ENCODE data around the gene FTH1.
"Not testable (repeated sequence)": the region's sequence is repeated elsewhere in the genome, so short reads cannot be mapped to it uniquely, and the experiment has no call there.

FTH1 gene

GRCh38 chr11:61963282-61964057 is 4.0 kb downstream of the FTH1 start:
- ATAC-seq (no peak), DNase-seq (no peak)

DNA sequence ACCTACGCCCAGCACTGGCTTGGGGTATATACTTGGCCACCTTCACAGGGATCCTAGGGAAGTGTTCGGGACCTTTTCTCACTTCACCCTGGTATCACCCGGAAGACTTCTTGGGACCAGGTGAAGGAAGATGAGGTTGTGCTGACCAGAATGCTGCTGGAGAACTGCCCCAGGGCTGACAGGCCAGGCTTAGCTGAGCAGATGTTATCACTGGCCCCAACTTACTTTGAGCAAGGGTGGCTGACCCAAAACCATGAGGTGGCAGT is 4.5 kb downstream of the FTH1 start:
- ATAC-seq, result no peak
- no peak for DNase-seq

DNA sequence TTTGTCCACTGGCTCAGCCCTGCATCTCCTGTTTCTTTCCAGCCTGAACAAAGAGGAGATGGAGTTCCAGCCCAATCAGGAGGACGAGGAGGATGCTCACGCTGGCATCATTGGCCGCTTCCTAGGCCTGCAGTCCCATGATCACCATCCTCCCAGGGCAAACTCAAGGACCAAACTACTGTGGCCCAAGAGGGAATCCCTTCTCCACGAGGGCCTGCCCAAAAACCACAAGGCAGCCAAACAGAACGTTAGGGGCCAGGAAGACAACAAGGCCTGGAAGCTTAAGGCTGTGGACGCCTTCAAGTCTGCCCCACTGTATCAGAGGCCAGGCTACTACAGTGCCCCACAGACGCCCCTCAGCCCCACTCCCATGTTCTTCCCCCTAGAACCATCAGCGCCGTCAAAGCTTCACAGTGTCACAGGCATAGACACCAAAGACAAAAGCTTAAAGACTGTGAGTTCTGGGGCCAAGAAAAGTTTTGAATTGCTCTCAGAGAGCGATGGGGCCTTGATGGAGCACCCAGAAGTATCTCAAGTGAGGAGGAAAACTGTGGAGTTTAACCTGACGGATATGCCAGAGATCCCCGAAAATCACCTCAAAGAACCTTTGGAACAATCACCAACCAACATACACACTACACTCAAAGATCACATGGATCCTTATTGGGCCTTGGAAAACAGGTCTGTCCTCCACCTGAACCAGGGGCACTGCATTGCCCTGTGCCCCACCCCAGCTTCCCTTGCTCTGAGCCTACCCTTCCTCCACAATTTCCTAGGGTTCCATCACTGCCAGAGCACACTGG is 5.0 kb downstream of the FTH1 start:
- DNase-seq (no peak), ATAC-seq (no peak)

DNA sequence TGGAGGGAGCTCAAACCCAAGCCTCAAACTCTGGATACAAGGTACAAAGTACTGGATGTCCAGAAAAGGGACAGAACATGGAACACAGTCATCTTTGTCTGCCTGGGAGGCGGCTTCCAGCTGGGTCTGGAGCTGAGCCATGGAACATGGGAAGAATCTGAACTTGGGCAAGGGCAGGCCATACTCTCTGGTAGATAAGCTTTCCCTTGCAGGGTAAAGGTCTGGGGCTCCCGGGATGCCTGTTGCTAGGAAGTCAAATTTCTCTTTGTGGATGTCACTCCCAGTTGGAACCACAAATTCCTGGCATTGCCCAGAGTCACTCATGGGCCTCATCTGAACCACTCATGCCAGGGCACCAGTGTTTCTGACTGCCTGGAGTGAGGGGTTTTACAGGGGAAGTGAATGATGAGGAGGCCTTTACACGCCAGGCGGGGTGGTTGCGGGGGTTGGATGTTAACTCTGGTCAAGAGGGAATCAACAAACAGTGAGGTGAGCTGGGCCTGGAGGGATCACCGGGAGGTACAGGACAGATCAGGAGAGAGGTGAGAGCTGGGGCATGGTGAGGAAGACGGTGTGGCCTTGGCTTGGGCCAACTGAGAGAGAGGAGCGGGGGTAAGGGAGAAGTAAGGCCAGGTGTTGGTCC is 5.7 kb downstream of the FTH1 start:
- DNase-seq, result no peak

GRCh38 chr11:61960532-61960931 is 6.9 kb downstream of the FTH1 start:
- DNase-seq (no peak), ATAC-seq (no peak)

More for the DNA sequence above, 5.7 kb downstream of the FTH1 start:
- no peak for ATAC-seq

- no peak for ATAC-seq
- DNase-seq, result no peak
Measured at GRCh38 chr11:61959678-61960077, 7.8 kb downstream of the FTH1 start.

DNA sequence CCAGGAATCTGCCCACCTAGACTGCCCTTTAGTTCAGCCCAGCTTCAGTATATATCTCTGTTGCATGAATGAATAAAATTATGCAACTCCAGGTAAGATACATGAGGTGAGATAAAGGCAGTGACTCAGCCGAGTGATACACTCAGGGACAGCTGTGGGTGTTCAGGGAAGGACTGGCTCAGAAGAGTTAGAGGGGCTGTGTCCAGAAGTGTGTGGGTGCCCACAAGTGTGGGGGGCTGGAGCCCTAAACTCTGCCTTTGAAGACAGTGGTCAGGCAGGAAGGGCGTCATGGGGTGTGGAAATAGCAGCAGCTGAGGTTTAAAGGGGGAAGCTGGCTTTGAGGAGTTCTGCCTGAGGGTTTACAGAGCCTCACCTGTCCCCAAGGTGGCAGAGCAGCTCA is 8.3 kb downstream of the FTH1 start:
- ATAC-seq (no peak), DNase-seq (no peak)

DNA sequence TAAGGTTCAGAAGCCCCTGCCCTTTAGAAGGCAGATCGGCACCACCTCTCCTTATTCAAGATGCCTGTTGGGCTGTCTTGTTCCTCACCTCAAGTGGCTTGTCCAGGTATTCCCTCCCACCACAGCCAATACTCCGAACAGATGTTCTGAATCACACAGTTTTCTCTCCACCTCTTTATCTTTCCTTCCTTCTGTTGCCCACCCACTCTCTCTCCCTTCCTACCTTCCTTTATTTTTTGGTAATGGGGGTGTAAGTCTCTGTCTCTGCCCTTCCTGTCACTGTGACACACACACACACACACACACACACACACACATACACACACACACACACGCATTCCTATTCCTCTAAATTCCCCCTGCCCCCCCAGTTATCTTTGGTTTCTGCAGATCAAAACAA is 8.8 kb downstream of the FTH1 start:
- no peak for ATAC-seq
- no peak for DNase-seq

DNA sequence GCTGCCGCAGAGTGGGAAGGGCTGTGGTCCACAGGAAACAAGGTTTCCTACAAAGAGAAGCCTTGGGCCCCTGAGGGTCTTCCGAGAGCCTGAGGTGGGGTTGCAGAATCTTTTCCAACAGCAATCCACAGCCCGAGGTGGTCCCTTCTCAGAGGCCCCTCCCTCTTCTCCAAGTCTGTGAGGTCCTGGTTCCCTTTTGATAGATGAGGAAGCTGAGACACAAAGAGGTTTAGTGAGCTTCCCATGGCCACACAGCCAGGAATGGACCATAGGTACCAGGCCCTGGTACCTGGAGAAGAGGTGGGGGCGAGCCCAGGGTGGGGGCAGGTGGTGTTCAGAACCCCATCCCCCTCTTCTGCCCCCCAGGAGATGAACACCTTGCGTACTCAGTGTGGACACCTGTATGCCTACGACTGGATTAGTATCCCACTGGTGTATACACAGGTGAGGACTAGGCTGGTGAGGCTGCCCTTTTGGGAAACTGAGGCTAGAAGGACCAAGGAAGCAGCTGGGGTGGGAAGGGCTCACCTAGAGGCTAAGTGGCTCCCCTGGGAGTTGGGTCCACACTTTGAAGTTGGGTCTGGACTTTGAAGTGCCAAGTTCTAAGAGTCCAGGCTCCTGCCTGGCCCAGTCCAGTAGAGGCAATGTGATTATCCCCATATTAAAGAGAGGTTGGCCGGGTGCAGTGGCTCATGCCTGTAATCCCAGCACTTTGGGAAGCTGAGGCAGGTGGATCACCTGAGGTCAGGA is 10.2 kb downstream of the FTH1 start:
- no peak for DNase-seq
- no peak for ATAC-seq

- DNase-seq, result no peak
- no peak for ATAC-seq
Measured at GRCh38 chr11:61956191-61957020, 11.0 kb downstream of the FTH1 start.

- no peak for DNase-seq
- ATAC-seq, result peak; percentile 11
Measured at GRCh38 chr11:61955422-61956135, 11.9 kb downstream of the FTH1 start.

DNA sequence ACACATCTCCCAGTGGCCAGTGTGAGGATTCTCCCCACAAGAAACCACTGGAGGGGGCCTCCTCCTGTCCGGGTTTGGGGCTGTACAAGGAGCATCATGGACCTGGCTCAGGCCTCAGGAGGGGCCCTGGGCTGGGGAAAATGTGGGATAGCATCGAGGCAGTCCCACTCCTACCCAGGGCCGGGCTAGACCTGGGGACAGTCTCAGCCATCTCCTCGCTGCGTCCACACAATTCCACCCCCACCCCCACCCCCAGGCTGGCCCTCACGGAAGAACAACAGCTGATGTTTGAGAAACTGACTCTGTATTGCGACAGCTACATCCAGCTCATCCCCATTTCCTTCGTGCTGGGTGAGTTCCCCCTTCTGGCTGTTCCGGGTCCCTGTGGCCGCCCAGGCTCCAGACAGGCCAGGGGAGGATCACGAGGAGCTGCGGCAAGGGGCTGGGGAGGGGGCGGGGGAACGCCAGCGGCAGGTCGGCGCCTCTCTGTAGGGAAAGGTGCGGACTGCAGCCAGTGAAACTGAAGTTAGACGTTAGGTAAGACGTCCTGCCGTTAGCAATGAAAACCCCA is 12.5 kb downstream of the FTH1 start:
- peak; percentile 13 for ATAC-seq

GRCh38 chr11:61954106-61954850 is 13.2 kb downstream of the FTH1 start:
- DNase-seq, result no peak

More for the DNA sequence above, 12.5 kb downstream of the FTH1 start:
- DNase-seq, result no peak

GRCh38 chr11:61953632-61954031 is 13.8 kb downstream of the FTH1 start:
- ATAC-seq, DNase-seq: not testable (repeated sequence)

More at GRCh38 chr11:61954106-61954850, 13.2 kb downstream of the FTH1 start:
- ATAC-seq, result no peak

DNA sequence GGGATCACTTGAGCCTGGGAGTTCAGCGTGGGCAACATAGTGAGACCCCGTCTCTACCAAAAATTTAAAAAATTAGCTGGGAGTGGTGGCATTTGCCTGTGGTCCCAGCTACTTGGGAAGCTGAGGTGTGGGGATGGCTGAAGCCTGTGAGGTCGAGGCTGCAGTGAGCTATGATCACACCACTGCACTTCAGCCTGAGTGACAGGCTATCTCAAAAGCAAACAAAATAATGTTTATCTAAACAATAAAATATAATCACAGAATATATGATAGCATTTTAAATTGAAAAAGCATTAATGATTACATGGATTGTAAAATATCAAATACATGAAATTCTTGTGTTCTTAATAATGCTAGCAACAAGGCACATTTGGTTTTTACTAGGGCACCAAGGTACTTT is 14.6 kb downstream of the FTH1 start:
- ATAC-seq (no peak), DNase-seq (no peak)

DNA sequence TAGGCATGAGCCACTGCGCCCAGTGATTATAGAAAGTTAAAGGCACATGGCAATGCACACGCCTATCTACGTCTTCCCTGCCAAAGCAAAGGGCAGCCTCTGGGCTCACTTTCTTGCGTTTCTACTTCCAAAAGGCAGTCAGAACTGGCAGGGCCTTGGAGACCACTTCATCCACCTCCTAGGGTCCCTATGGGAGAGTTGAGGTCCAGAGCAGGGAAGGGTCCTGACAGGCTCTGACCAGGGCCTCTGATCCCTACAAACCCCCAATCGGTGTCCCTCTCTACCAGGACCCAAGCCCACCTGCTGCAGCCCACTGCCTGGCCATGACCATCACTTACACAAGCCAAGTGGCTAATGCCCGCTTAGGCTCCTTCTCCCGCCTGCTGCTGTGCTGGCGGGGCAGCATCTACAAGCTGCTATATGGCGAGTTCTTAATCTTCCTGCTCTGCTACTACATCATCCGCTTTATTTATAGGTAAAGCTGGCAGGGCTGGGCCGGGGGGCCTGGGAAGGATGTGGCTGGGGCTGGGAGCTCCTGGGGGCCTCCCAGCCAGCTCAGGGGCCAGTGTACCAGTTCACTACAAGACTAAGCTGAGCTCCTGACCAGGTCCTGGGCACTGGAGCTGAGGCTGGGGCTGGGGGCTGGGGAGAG is 15.8 kb downstream of the FTH1 start:
- ATAC-seq (no peak), DNase-seq (no peak)

DNA sequence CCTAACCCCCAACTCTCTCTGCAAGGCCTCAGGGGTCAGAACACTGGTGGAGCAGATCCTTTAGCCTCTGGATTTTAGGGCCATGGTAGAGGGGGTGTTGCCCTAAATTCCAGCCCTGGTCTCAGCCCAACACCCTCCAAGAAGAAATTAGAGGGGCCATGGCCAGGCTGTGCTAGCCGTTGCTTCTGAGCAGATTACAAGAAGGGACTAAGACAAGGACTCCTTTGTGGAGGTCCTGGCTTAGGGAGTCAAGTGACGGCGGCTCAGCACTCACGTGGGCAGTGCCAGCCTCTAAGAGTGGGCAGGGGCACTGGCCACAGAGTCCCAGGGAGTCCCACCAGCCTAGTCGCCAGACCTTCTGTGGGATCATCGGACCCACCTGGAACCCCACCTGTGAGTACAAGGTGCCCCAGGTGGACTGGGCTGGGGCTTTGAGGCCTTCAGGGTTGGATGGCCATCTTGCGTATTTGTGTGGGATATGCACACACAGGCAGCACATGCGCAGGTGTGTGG is 17.3 kb downstream of the FTH1 start, which contains the start of gene BEST1:
TSS of gene BEST1 (plus strand) at position 317 of the 513 bp plus-strand sequence. CDS start 1,456 bp downstream, outside the sequence.
- ATAC-seq (no peak), DNase-seq (no peak)

- ATAC-seq (peak; percentile 55), DNase-seq (no peak)
Measured at GRCh38 chr11:61949169-61950034, 18.0 kb downstream of the FTH1 start.
